Fibroblast of peridontal ligament (primary cell): ENCODE measurements around the gene PTPRB.

ENCODE experiments used
- DNase-seq: peaks from one replicate; pipeline ENCODE4 v3.0.0-alpha.2; 2010; ENCODE audit errors: extremely low read depth

The PTPRB gene

GRCh38 chr12:70592664-70593063, 44.6 kb downstream of the PTPRB start:
- DNase-seq, result no peak

- no peak for DNase-seq
These were observed 46.5 kb downstream of the PTPRB start for GRCh38 chr12:70590549-70591226.

GRCh38 chr12:70590051-70590450, 47.2 kb downstream of the PTPRB start:
- DNase-seq, result peak; percentile 83

DNA sequence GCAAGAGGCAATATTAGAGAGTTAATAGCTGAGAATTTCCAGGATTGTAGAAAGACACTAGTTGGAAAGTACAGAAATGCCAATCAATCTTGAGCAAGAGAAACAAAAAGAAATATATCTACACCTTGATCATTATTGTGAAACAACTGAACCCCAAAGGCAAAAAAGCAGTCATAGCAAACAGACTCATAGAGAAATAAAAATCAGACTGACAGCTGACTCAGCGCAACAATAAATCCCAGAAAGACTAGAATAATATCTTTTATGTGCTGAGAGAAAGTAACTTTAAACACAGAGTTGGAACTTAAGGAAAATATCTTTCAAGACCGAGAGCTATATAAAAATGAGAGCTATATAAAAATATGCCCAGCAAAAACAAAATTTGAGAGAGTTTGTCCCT, 52.9 kb downstream of the PTPRB start:
- no peak for DNase-seq

GRCh38 chr12:70583251-70583650, 54.0 kb downstream of the PTPRB start:
- DNase-seq, result no peak

DNA sequence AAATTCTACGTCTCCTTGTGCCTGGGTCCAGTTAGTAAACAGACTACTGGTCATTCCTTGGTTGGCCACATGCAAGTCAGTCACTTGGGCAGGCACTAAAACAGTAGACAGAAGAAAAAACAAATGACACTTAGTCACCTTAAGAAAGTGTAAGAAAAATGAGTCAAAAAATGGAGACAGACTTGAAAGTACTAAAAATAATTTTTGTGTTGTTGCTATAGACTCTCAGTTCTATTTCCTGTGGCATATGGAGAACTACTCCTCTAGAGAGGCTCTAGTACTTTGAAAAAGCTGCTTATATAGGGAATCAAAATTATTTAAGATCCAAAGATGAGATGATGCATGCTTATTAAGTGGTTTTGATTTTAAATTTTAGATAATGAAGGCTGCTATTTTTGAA, 56.0 kb downstream of the PTPRB start:
- no peak for DNase-seq

- no peak for DNase-seq
These were observed 60.0 kb downstream of the PTPRB start for GRCh38 chr12:70577283-70577634.

- peak; percentile 90 for DNase-seq
These were observed 60.6 kb downstream of the PTPRB start for GRCh38 chr12:70576341-70577282.

- DNase-seq, result no peak
These were observed 65.4 kb downstream of the PTPRB start for GRCh38 chr12:70571705-70572268.

GRCh38 chr12:70571029-70571428, 66.2 kb downstream of the PTPRB start:
- DNase-seq, result no peak

DNA sequence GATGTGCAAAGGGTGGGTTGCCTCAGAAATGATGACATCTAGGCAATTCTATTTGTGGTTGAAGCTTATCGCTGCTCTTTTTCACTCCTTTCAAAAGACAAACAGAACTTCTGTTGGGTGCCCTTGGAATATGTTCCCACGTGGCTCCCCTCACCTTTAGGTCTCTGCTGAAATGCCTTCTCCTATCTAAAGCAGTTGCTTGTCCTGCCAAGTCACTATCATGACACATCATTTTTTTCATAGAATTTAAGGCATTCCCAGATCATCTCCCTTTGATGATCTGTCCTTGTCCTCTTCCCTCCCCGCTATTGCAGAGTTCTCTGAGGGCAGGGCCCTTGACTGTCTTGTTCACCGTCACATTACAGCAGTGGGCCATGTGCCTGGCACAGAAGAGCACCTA, 75.7 kb downstream of the PTPRB start:
- no peak for DNase-seq

DNA sequence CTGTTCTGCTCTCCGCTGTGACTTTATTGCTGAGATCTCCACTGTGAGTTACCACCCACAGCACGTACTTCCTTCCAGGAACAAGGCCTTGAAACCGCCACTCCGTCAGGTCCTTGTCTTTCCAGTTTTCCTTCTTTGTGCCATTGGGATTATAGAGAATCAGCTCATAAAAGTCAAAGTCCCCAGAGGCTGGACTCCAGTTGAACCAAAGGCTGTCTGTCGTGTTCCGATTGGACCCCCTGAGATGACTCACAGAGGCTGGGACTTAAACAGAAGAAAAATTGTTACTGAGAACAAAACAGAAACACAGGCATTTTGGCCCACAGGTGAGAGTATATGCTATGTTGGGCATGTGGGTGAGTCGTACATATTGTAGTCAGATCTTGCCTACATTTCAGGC, 76.6 kb downstream of the PTPRB start:
- DNase-seq, result no peak

GRCh38 chr12:70559390-70559789, 77.8 kb downstream of the PTPRB start:
- DNase-seq, result no peak

- DNase-seq, result no peak
These were observed 79.5 kb downstream of the PTPRB start for GRCh38 chr12:70557583-70558191.

- DNase-seq, result no peak
These were observed 80.9 kb downstream of the PTPRB start for GRCh38 chr12:70556179-70556869.

DNA sequence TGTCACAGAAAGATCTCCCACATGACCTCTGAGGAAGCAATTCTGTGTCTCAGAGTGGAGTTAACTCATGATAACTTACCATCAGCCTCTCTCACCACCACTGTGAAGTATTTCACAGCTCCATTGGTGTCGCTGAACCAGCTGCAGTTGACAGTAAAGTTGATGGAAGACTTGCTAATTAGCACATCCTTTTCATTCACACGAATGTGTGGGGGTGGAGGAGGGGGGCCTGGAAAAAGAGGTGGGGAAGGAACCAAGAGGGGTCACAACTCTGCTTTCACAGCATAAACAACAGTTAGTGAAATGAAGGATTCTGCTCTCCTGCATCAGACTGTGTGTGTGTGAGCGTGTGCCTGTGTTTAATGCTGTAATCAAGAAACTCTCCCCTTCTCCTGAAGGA, 82.1 kb downstream of the PTPRB start:
- DNase-seq, result no peak

DNA sequence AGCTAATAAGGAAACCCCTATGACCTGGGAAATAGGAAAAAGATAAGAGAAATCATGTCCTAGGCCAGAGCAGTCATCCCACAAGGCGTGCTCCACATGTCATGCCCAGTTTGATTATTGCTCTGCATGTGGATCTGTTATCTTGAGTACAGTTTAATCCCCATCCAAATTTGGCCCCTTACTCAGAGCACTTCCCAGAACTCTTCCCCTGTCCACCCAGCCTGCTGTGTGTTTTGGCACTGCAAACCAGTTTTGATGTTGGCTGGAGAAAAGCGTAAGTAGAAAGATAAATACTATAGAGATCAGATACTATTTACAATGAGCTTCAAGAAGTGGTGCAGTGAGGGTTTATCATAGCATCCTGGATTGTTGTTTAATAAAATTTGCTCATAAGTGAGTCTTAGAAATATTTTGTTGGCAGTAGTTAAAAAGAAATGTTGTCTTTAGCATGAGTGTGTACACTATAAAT, 83.8 kb downstream of the PTPRB start:
- DNase-seq, result no peak

DNA sequence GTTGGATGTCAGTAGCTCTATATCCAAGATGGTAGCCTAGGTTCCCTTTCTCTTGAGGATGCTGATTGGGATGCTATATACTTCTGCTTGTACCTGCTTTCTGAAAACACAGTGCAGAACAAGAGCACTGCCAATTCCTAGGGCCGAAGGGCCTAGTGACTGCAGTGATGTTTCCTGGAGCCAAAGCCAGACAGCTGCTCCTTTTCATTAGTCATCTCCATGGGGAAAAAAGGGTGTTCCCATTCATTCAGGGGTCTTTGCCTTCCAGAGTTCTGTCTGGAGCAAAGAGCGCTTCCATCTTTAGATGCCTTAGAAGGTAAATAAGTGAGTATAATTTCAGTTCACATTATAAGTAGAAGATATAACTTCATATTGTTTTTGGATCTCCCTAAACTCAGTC, 85.5 kb downstream of the PTPRB start:
- no peak for DNase-seq

- DNase-seq, result no peak
These were observed 87.0 kb downstream of the PTPRB start for GRCh38 chr12:70550180-70550577.

DNA sequence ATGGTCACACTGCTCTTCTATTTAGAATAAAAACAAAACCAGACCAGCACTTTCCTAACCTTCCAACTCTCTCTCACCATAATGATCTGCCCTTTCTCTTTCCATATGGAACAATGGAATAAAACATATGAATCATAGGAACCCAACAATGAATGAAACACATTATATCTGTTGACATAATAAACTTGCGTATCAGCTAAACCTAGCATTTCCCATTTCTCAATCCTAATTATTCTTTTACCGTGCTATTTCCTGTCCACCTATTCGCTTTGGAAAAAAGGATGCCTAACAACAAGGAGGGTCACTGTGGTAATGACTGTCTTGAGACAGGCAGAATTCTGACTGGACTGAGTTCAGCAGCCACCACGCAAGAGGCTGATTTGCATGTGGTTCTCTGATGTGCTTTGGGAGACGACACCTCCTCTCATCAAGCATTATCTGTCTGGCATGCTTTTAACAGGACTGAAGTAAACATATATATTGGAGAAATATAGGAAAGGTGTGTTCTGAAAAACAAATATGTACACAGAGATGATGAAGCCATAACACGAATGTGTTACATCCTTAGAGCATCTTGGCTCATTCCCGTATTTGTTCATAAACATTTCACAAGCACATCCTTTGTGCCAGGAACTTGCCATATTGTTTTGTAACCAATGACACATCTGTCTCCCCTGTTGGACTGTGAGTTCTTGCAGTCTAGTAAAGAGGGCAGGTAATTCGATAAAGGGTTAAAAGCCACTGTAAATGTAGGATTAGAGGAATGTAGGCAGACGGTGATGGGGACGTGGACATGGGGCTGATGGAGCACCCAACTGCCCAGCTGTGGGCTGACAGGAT, 87.7 kb downstream of the PTPRB start:
- DNase-seq, result no peak

DNA sequence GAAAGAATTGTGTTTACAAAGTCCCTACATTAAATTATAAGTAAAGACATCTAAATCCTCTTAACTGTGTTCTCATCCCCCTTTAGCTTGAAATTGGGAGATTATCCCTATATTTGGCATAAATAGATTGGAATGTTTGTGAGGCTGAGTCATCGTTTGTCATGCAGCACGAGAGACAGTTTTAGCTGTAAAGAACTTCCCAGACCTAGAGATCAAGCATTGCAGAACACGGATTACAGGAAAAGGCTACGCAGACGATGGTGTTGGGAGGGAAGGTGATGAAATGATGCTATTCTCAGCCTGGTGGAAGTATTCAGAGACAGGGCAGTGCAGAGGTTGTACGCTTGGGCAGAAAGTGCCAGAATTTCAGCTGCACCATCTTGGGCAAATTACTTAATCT, 93.8 kb downstream of the PTPRB start:
- DNase-seq, result peak; percentile 89
